IMR-90 (cell line): ENCODE measurements around the gene OPCML. TPM values are rescaled to one million over a fixed set of nuclear protein-coding genes. Genes with fewer than 3 reads are reported as not detected.

Experiments used
- ATAC-seq: fragments of 200-7000 bp; cut with Tn5 transposase; 2 replicates; pipeline ENCODE4 v1.9.1; 2020; ENCODE audit warnings: low read depth, mild to moderate bottlenecking, moderate library complexity
- BruUV-seq: library from RNA; stranded (reverse); fragments of 400-500 nt; replicated peaks from 2 replicates; lab custom pipeline; 2021; lab: Mats Ljungman, UMichigan
- CTCF ChIA-PET: fragments of 300-600 bp; formaldehyde crosslinking; extraction: SDS; loops from one replicate; lab custom pipeline; 2021; ENCODE audit warnings: antibody characterized with exemption; lab: Yijun Ruan, JAX
- POLR2A ChIA-PET: fragments of 300-600 bp; sonication (Branson Sonifier 250); formaldehyde crosslinking; loops from one replicate; lab custom pipeline; 2022; ENCODE audit warnings: antibody characterized with exemption; ENCODE audit not compliant: unreplicated experiment; lab: Charles Lee
- DNase-seq: peaks from one replicate; pipeline ENCODE4 v3.0.0; 2013
- H2AFZ ChIP-seq: replicated peaks from 2 replicates; pipeline ENCODE3; 2013; ENCODE audit warnings: low read length, mild to moderate bottlenecking; ENCODE audit not compliant: poor library complexity
- H2AK5ac ChIP-seq: 2 replicates; pipeline ENCODE4 v1.6.1; 2013; ENCODE audit warnings: low read depth, low read length, inconsistent platforms
- H2AK9ac ChIP-seq: replicated peaks from 2 replicates; pipeline ENCODE3; 2013; ENCODE audit warnings: mild to moderate bottlenecking, low read depth, low read length, moderate library complexity; ENCODE audit not compliant: poor library complexity
- H2BK120ac ChIP-seq: 2 replicates; pipeline ENCODE4 v1.6.1; 2013; ENCODE audit warnings: low read depth, low read length, inconsistent platforms
- H2BK15ac ChIP-seq: 3 replicates; pipeline ENCODE4 v1.6.1; 2013; ENCODE audit warnings: low read depth, low read length, inconsistent platforms
- H2BK20ac ChIP-seq: 2 replicates; pipeline ENCODE4 v1.6.1; 2013; ENCODE audit warnings: low read depth, mild to moderate bottlenecking, inconsistent platforms, low read length, moderate library complexity
- H2BK5ac ChIP-seq: 2 replicates; pipeline ENCODE4 v1.6.1; 2013; ENCODE audit warnings: mild to moderate bottlenecking, low read depth, low read length, inconsistent platforms; ENCODE audit not compliant: poor library complexity, severe bottlenecking
- H3K14ac ChIP-seq: replicated peaks from 2 replicates; pipeline ENCODE4 v1.6.1; 2013; ENCODE audit warnings: low read depth, low read length, inconsistent platforms
- H3K18ac ChIP-seq: 2 replicates; pipeline ENCODE4 v1.6.1; 2013; ENCODE audit warnings: low read depth, low read length, control low read depth
- H3K23ac ChIP-seq: 2 replicates; pipeline ENCODE4 v1.6.1; 2013; ENCODE audit warnings: low read depth, low read length, inconsistent platforms
- H3K27ac ChIP-seq: 2 replicates; pipeline ENCODE4 v1.5.1; 2013; ENCODE audit warnings: mild to moderate bottlenecking, control low read depth, low read length; ENCODE audit not compliant: insufficient read depth
- H3K27me3 ChIP-seq: 2 replicates; pipeline ENCODE4 v1.6.1; 2013; ENCODE audit warnings: low read length; ENCODE audit not compliant: control insufficient read depth, insufficient read depth
- H3K36me3 ChIP-seq: 2 replicates; pipeline ENCODE4 v1.6.1; 2013; ENCODE audit warnings: low read length, mixed read lengths; ENCODE audit not compliant: control insufficient read depth, insufficient read depth
- H3K4ac ChIP-seq: 2 replicates; pipeline ENCODE4 v1.6.1; 2013; ENCODE audit warnings: low read depth, low read length, inconsistent platforms
- H3K4me1 ChIP-seq: 2 replicates; pipeline ENCODE4 v1.6.1; 2013; ENCODE audit warnings: low read length, mixed read lengths; ENCODE audit not compliant: control insufficient read depth, insufficient read depth
- H3K4me2 ChIP-seq: 2 replicates; pipeline ENCODE4 v1.6.1; 2013; ENCODE audit warnings: low read depth, mild to moderate bottlenecking, control low read depth, low read length, moderate library complexity
- H3K4me3 ChIP-seq: 2 replicates; pipeline ENCODE4 v1.5.1; 2013; ENCODE audit warnings: low read depth, mild to moderate bottlenecking, control low read depth, low read length, moderate library complexity; ENCODE audit not compliant: insufficient read depth
- H3K56ac ChIP-seq: 2 replicates; pipeline ENCODE4 v1.6.1; 2013; ENCODE audit warnings: low read length, inconsistent platforms; ENCODE audit not compliant: insufficient read depth; ENCODE audit errors: extremely low read depth
- H3K79me1 ChIP-seq, 2 experiments: 2 replicates each; pipeline ENCODE4 v1.6.1; 2013; ENCODE audit warnings: low read length in 2 of 2, inconsistent platforms in 1 of 2, low read depth in 1 of 2
- H3K9ac ChIP-seq: 2 replicates; pipeline ENCODE4 v1.6.1; 2013; ENCODE audit warnings: low read depth, low read length, control low read depth
- H3K9me1 ChIP-seq: 2 replicates; pipeline ENCODE4 v1.6.1; 2013; ENCODE audit warnings: low read length, inconsistent platforms; ENCODE audit not compliant: insufficient read depth
- H3K9me3 ChIP-seq: 2 replicates; pipeline ENCODE4 v1.6.1; 2013; ENCODE audit warnings: low read length; ENCODE audit not compliant: control insufficient read depth, insufficient read depth
- H4K20me1 ChIP-seq: 2 replicates; pipeline ENCODE4 v1.6.1; 2013; ENCODE audit warnings: low read length, inconsistent platforms; ENCODE audit not compliant: insufficient read depth
- H4K5ac ChIP-seq: 2 replicates; pipeline ENCODE4 v1.6.1; 2013; ENCODE audit warnings: mild to moderate bottlenecking, low read depth, low read length, control low read depth
- H4K8ac ChIP-seq, 2 experiments: 2 replicates each; pipeline ENCODE4 v1.6.1; 2013; ENCODE audit warnings: low read depth in 2 of 2, low read length in 2 of 2, control low read depth in 1 of 2, inconsistent platforms in 1 of 2
- H4K91ac ChIP-seq: 2 replicates; pipeline ENCODE4 v1.6.1; 2013; ENCODE audit warnings: low read depth, low read length, inconsistent platforms; ENCODE audit not compliant: insufficient read depth
- CHD1 ChIP-seq: IDR thresholded peaks from 2 replicates; pipeline ENCODE4 v1.6.1; 2012; ENCODE audit warnings: low read depth, low read length, improper control_type of control experiment
- FOS ChIP-seq: fragments of 150-350 bp; IDR thresholded peaks from 2 replicates; pipeline ENCODE4 v1.6.1; 2016; ENCODE audit warnings: low read depth, low read length
- MAFK ChIP-seq: IDR thresholded peaks from 2 replicates; pipeline ENCODE4 v1.6.1; 2012; ENCODE audit warnings: low read depth, low read length, improper control_type of control experiment
- POLR2A ChIP-seq: IDR thresholded peaks from 2 replicates; pipeline ENCODE4 v1.6.1; 2012; ENCODE audit warnings: mild to moderate bottlenecking, low read depth, low read length
- RAD21 ChIP-seq: IDR thresholded peaks from 2 replicates; pipeline ENCODE4 v1.6.1; 2012; ENCODE audit warnings: low read length, improper control_type of control experiment
- RFX5 ChIP-seq: IDR thresholded peaks from 2 replicates; pipeline ENCODE4 v1.8.0; 2012; ENCODE audit warnings: low read depth, mild to moderate bottlenecking, low read length, moderate library complexity
- USF2 ChIP-seq: fragments of 150-350 bp; IDR thresholded peaks from 2 replicates; pipeline ENCODE4 v1.6.1; 2017; ENCODE audit warnings: mild to moderate bottlenecking, antibody characterized with exemption, low read length, low read depth
- WGBS, 2 experiments: methylation state at CpG; one replicate each; pipeline versions ENCODE4 v1.1.5 to v1.1.7; 2013; ENCODE audit warnings: missing lambda C conversion rate in 2 of 2; ENCODE audit not compliant: insufficient read length in 1 of 2; ENCODE audit errors: extremely low coverage in 2 of 2; 5-methylcytosine and 5-hydroxymethylcytosine counted together
- dilution Hi-C: fragments of 300-500 bp; cut with HindIII; formaldehyde crosslinking; loops from one replicate; pipeline ENCODE4 v1.14.3; 2018; ENCODE audit warnings: low sequenced_read_pairs; ENCODE audit not compliant: unreplicated experiment
- in situ Hi-C: fragments of 300-500 bp; cut with MboI; formaldehyde crosslinking; loops from 3 replicates; pipeline ENCODE4 v1.14.3; 2019; ENCODE audit warnings: low sequenced_read_pairs, inconsistent platforms, mixed read lengths
- intact Hi-C: fragments of 100-400 bp; cut with micrococcal nuclease; formaldehyde crosslinking; loops from 2 replicates; pipeline ENCODE4 v1.10.0; 2022
- polyA plus RNA-seq, 3 experiments: library from polyadenylated mRNA; depleted of rRNA; stranded (reverse); fragments of >200 nt; gene quantifications; 2 replicates each; pipeline ENCODE4 v1.2.3, GENCODE V29; 2012; ENCODE audit warnings: low replicate concordance in 1 of 3
- total RNA-seq: library from RNA; depleted of rRNA; stranded (reverse); fragments of >200 nt; gene quantifications from 2 replicates; pipeline ENCODE4 v1.2.3, GENCODE V29; 2012

The OPCML gene
- total and polyA plus RNA-seq, 2 of the 4 experiments (the other 2 are of a cell fraction): under 0.01 to 2.6 TPM

GRCh38 chr11:133137270-133137669, 395.0 kb downstream of the OPCML start:
- Histone ChIP-seq H3K56ac (no peak overlapping the region), H3K23ac (no peak overlapping the region), H2BK5ac (no peak overlapping the region), H3K4me1 (no peaks in the 10 kb centered on the region), H3K14ac (no peak overlapping the region), H4K91ac (no peak overlapping the region), H3K18ac (no peak overlapping the region), H2BK20ac (no peak overlapping the region), H3K27me3 (no peaks in the 10 kb centered on the region), H3K4me2 (no peak overlapping the region), H3K9me3 (peaks cover 13% of the 10 kb centered on the region; the same call in 1 of the 2 replicates), H2BK15ac (no peak overlapping the region), H3K79me1 (no peaks in the 10 kb centered on the region), H2AFZ (no peak overlapping the region), H2AK5ac (no peak overlapping the region), H3K9ac (no peak overlapping the region), H4K8ac (no peak overlapping the region), H3K27ac (no peak overlapping the region), H2AK9ac (no peak overlapping the region), H2BK120ac (no peak overlapping the region), H3K36me3 (no peaks in the 10 kb centered on the region), H4K20me1 (no peaks in the 10 kb centered on the region), H3K4ac (no peak overlapping the region), H3K9me1 (no peaks in the 10 kb centered on the region), H3K4me3 (no peak overlapping the region), H4K5ac (no peak overlapping the region)
- DNase-seq (no peak), ATAC-seq (no peak)
- no TSS peak for BruUV-seq
- ChIA-PET POLR2A (no interaction called here), CTCF (no interaction called here)
- intact Hi-C loops: no loop called here
- in situ Hi-C loops: no loop called here
- TF ChIP-seq POLR2A (no peak), RAD21 (no peak), USF2 (no peak), RFX5 (no peak), CHD1 (no peak), MAFK (no peak), FOS (no peak)
- WGBS, 2 experiments: no CpG with 5 or more reads among the region's 2 CpGs
- dilution Hi-C loops: no loop called here
